Stimulated activated CD4-positive, alpha-beta T cell treated with anti-CD3 and anti-CD28 coated beads, Interleukin-2, amount 100 ng/mL, for 24 hours (primary cell): ENCODE data around the gene USP38.

ENCODE experiments used
- DNase-seq, 2 donors: peaks; one replicate each; pipeline ENCODE4 v3.0.0-alpha.2; 2020

The USP38 gene

DNA sequence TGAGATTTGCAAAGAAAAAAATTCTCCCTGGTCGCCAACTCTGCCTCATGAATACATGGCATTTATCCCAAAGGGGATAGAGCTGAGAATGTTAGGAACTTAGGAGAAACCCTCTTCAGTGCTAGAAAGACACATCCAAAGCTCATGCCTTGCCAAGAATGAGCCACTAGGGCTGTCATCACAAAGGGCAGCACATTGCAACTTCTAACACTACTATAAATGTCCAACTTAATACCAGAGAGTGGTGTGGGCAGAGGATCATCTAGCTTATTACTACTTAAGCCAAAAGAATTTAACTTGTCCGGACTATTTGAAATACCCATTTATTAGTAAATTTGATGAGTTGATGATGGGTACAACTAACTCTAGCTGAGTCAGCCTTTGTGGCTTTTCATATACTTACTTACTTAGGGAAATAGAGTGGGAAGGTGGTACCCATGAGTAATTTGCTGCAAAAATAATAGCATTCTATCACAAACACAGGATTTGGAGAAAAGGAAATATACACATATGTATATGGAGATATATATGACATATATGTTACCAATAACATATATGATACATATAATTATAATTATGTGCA lies 85.6 kb downstream of the USP38 start:
- no peak for DNase-seq
